ENCODE results near the gene SIVA1. TPM values are rescaled to one million over a fixed set of nuclear protein-coding genes. Genes with fewer than 3 reads are reported as not detected.

The SIVA1 gene
- total RNA-seq, 2 experiments from 2014 or later, result 111 to 124 TPM

- H3K4me1 Mint-ChIP-seq (ENCODE audit: low read depth), result no peaks in the 10 kb centered on the region
- no peak overlapping the region for H3K27ac Mint-ChIP-seq
- peaks cover 14% of the 10 kb centered on the region for H3K36me3 Mint-ChIP-seq (ENCODE audit: low read depth)
- Histone ChIP-seq H3K4me3 (ENCODE audit: low read length) (no peak overlapping the region), H3K9me3 (ENCODE audit: control insufficient read depth in 1 of 2, insufficient read depth in 1 of 2, low read length in 2 of 2) (peaks cover 0 to 9% of the 10 kb centered on the region in 2 experiments), H3K27ac (ENCODE audit: low read depth in 1 of 2, low read length in 2 of 2) (no peak overlapping the region), H3K27me3 (ENCODE audit: control insufficient read depth in 1 of 2, insufficient read depth in 2 of 2, low read length in 2 of 2) (no peaks in the 10 kb centered on the region), H3K4me1 (ENCODE audit: insufficient read depth, low read length) (peaks cover 4% of the 10 kb centered on the region), H3K36me3 (ENCODE audit: insufficient read depth, low read length) (peaks cover 42% of the 10 kb centered on the region)
- no peak overlapping the region for H3K4me3 Mint-ChIP-seq
- no peaks in the 10 kb centered on the region for H3K9me3 Mint-ChIP-seq
- intact Hi-C loops (cut with DNase I, micrococcal nuclease), result no loop called here
- DNase-seq, result no peak
- ChIA-PET POLR2A (interaction anchor here (1.1 kb wide), 1 partner anchor 24 kb away, joined by 4 read pairs; the partner anchor contains the start of gene ZBTB42), CTCF (no interaction called here)
- no peak for ATAC-seq (ENCODE audit: poor library complexity)
- no peak for TF ChIP-seq CTCF (IDR thresholded peaks at IDR 0.05)
- no peaks in the 10 kb centered on the region for H3K27me3 Mint-ChIP-seq
Observed at GRCh38 chr14:104776481-104776880, 23.5 kb downstream of the SIVA1 start.

- ChIA-PET POLR2A (no interaction called here), CTCF (no interaction called here)
- H3K27ac ChIP-seq (ENCODE audit: low read depth in 1 of 2, low read length in 2 of 2), result no peak overlapping the region
- peaks cover 0 to 4% of the 10 kb centered on the region in 2 experiments for H3K9me3 ChIP-seq (ENCODE audit: control insufficient read depth in 1 of 2, insufficient read depth in 1 of 2, low read length in 2 of 2)
- Mint-ChIP-seq H3K4me1 (ENCODE audit: low read depth) (no peaks in the 10 kb centered on the region), H3K27ac (peak overlapping the region; percentile 44), H3K9me3 (no peaks in the 10 kb centered on the region), H3K27me3 (no peaks in the 10 kb centered on the region), H3K36me3 (ENCODE audit: low read depth) (peaks cover 8% of the 10 kb centered on the region), H3K4me3 (no peak overlapping the region)
- no peak for TF ChIP-seq CTCF (IDR thresholded peaks at IDR 0.05)
- H3K4me1 ChIP-seq (ENCODE audit: insufficient read depth, low read length), result peaks cover 4% of the 10 kb centered on the region
- intact Hi-C loops (cut with DNase I, micrococcal nuclease), result no loop called here
- H3K36me3 ChIP-seq (ENCODE audit: insufficient read depth, low read length), result peaks cover 35% of the 10 kb centered on the region
- no peaks in the 10 kb centered on the region for H3K27me3 ChIP-seq (ENCODE audit: control insufficient read depth in 1 of 2, insufficient read depth in 2 of 2, low read length in 2 of 2)
- no peak overlapping the region for H3K4me3 ChIP-seq (ENCODE audit: low read length)
- ATAC-seq (ENCODE audit: poor library complexity), result no peak
- no peak for DNase-seq
Observed at GRCh38 chr14:104776961-104777807, 24.2 kb downstream of the SIVA1 start.

GRCh38 chr14:104777808-104778249 lies 24.9 kb downstream of the SIVA1 start:
- Mint-ChIP-seq H3K27me3 (no peaks in the 10 kb centered on the region), H3K4me3 (no peak overlapping the region), H3K27ac (no peak overlapping the region), H3K36me3 (ENCODE audit: low read depth) (peaks cover 7% of the 10 kb centered on the region), H3K9me3 (no peaks in the 10 kb centered on the region), H3K4me1 (ENCODE audit: low read depth) (no peaks in the 10 kb centered on the region)
- ATAC-seq (ENCODE audit: poor library complexity), result no peak
- H3K4me1 ChIP-seq (ENCODE audit: insufficient read depth, low read length), result peaks cover 5% of the 10 kb centered on the region
- H3K4me3 ChIP-seq (ENCODE audit: low read length), result no peak overlapping the region
- H3K9me3 ChIP-seq (ENCODE audit: control insufficient read depth in 1 of 2, insufficient read depth in 1 of 2, low read length in 2 of 2), result no peaks in the 10 kb centered on the region
- intact Hi-C loops (cut with DNase I, micrococcal nuclease), result no loop called here
- no peak overlapping the region for H3K27ac ChIP-seq (ENCODE audit: low read depth in 1 of 2, low read length in 2 of 2)
- ChIA-PET CTCF (no interaction called here), POLR2A (no interaction called here)
- peaks cover 29% of the 10 kb centered on the region for H3K36me3 ChIP-seq (ENCODE audit: insufficient read depth, low read length)
- no peak for DNase-seq
- TF ChIP-seq CTCF (IDR thresholded peaks at IDR 0.05), result no peak
- H3K27me3 ChIP-seq (ENCODE audit: control insufficient read depth in 1 of 2, insufficient read depth in 2 of 2, low read length in 2 of 2), result no peaks in the 10 kb centered on the region

All from CD4-positive, alpha-beta T cell (primary cell).